DOHH2 (cell line): ENCODE measurements around the gene ENPP7.

ENCODE experiments used
- CTCF ChIP-seq: fragments of 200-600 bp; sonication (generic); IDR thresholded peaks from one replicate; pipeline ENCODE4 v1.5.1; 2014; ENCODE audit warnings: antibody characterized with exemption, mild to moderate bottlenecking, low read depth, low read length; ENCODE audit not compliant: poor library complexity, severe bottlenecking
- EZH2phosphoT487 ChIP-seq: fragments of 200-600 bp; sonication (generic); IDR thresholded peaks from 2 replicates; pipeline ENCODE4 v1.6.1; 2017; ENCODE audit warnings: borderline replicate concordance, mild to moderate bottlenecking, antibody characterized with exemption, low read length, moderate library complexity, mixed read lengths

- TF ChIP-seq EZH2phosphoT487: no peak
- no peak for TF ChIP-seq CTCF
These were observed 45.6 kb upstream of the ENPP7 start for GRCh38 chr17:79685121-79685520.
